ENCODE results near the gene TMEM82. TPM values are rescaled to one million over a fixed set of nuclear protein-coding genes. Genes with fewer than 3 reads are reported as not detected.
A peak's percentile ranks its signal among the peaks of the same experiment; 100 is the strongest.

The TMEM82 gene
- total and polyA plus RNA-seq, 9 of the 15 experiments (the other 6 are each of a cell fraction or from before 2014, with no cell fraction given): not detected

- 17% methylated on average over 21 of the region's 21 CpGs for WGBS (ENCODE audit: insufficient coverage, low coverage, missing lambda C conversion rate)
- no peak overlapping the region for H3K4me2 ChIP-seq (ENCODE audit: insufficient read depth, low read length)
- no peaks in the 10 kb centered on the region for H3K79me2 ChIP-seq (ENCODE audit: control insufficient read depth, insufficient read depth, low read length)
- ChIA-PET CTCF (ENCODE audit: low intra/inter-chr PET ratio) (no interaction called here), POLR2A (interaction anchor here (1.0 to 1.4 kb wide), 3 partner anchors 8 to 10 kb away, joined by 4 to 6 read pairs (median 4); no protein-coding TSS in a partner anchor)
- H3K9me3 ChIP-seq (replicated peaks; ENCODE audit: control insufficient read depth, insufficient read depth, low read depth, low read length): no peaks in the 10 kb centered on the region
- intact Hi-C loops (cut with micrococcal nuclease): no loop called here
- ATAC-seq: no peak
- no peak for DNase-seq (ENCODE audit: extremely low read depth in 1 of 4, low spot score in 3 of 4)
- peaks cover 26 to 44% of the 10 kb centered on the region in 2 experiments; a peak in 4 of 5 replicates for H3K27me3 ChIP-seq (ENCODE audit: control insufficient read depth in 2 of 2, insufficient read depth in 2 of 2, low read length in 2 of 2)
- TF ChIP-seq ZKSCAN1 (IDR thresholded peaks at IDR 0.05; ENCODE audit: low read depth, low read length): 0 out of 2 replicates have a peak, but pooled peaks have one; percentile 31
- TF ChIP-seq MTA3 (IDR thresholded peaks at IDR 0.05; ENCODE audit: borderline replicate concordance): no peak
- no peaks in the 10 kb centered on the region for H3K9me1 ChIP-seq (ENCODE audit: control insufficient read depth, insufficient read depth, low read length)
- FAIRE-seq: no peak
- in situ Hi-C loops (cut with MboI): no loop called here
- no peaks in the 10 kb centered on the region for H3K36me3 ChIP-seq (ENCODE audit: control insufficient read depth, insufficient read depth, low read length)
- peak overlapping the region in 1 of 2 experiments; percentile 13; a peak in 1 of 4 replicates for H3K9ac ChIP-seq (ENCODE audit: insufficient read depth in 1 of 2, low read depth in 2 of 2, low read length in 2 of 2)
- BruUV-seq (replicated peaks): no TSS peak
- peaks cover 9 to 36% of the 10 kb centered on the region in 2 experiments; a peak in 4 of 5 replicates for H3K4me1 ChIP-seq (replicated peaks in 1 of 2; ENCODE audit: control insufficient read depth in 2 of 2, insufficient read depth in 2 of 2, low read length in 2 of 2)
- peaks cover 9% of the 10 kb centered on the region for H4K20me1 ChIP-seq (replicated peaks; ENCODE audit: control insufficient read depth, insufficient read depth, low read length)
- H3K27ac ChIP-seq (ENCODE audit: extremely low read depth, low read depth, low read length): no peak overlapping the region
- no peak overlapping the region for H2AFZ ChIP-seq (ENCODE audit: low read depth, low read length)
- no peak overlapping the region for H3K4me3 ChIP-seq
Measured at GRCh38 chr1:15756143-15757015, 14.1 kb downstream of the TMEM82 start.

- in situ Hi-C loops (cut with MboI): no loop called here
- Histone ChIP-seq H3K79me2 (ENCODE audit: control insufficient read depth, insufficient read depth, low read length) (no peaks in the 10 kb centered on the region), H3K36me3 (ENCODE audit: control insufficient read depth, insufficient read depth, low read length) (no peaks in the 10 kb centered on the region), H2AFZ (ENCODE audit: low read depth, low read length) (no peak overlapping the region), H3K9me1 (ENCODE audit: control insufficient read depth, insufficient read depth, low read length) (no peaks in the 10 kb centered on the region), H4K20me1 (replicated peaks; ENCODE audit: control insufficient read depth, insufficient read depth, low read length) (peaks cover 9% of the 10 kb centered on the region), H3K4me3 (no peak overlapping the region), H3K9me3 (replicated peaks; ENCODE audit: control insufficient read depth, insufficient read depth, low read depth, low read length) (no peaks in the 10 kb centered on the region), H3K27me3 (ENCODE audit: control insufficient read depth in 2 of 2, insufficient read depth in 2 of 2, low read length in 2 of 2) (peaks cover 26 to 48% of the 10 kb centered on the region in 2 experiments; a peak in 4 of 5 replicates), H3K4me2 (ENCODE audit: insufficient read depth, low read length) (no peak overlapping the region), H3K4me1 (replicated peaks in 1 of 2; ENCODE audit: control insufficient read depth in 2 of 2, insufficient read depth in 2 of 2, low read length in 2 of 2) (peaks cover 15 to 40% of the 10 kb centered on the region in 2 experiments; a peak in 4 of 5 replicates), H3K9ac (ENCODE audit: insufficient read depth in 1 of 2, low read depth in 2 of 2, low read length in 2 of 2) (no peak overlapping the region), H3K27ac (ENCODE audit: extremely low read depth, low read depth, low read length) (no peak overlapping the region)
- 13% methylated on average over 9 of the region's 9 CpGs for WGBS (ENCODE audit: insufficient coverage, low coverage, missing lambda C conversion rate)
- BruUV-seq (replicated peaks): no TSS peak
- ChIA-PET CTCF (ENCODE audit: low intra/inter-chr PET ratio) (no interaction called here), POLR2A (interaction anchor here (0.5 to 1.0 kb wide), 4 partner anchors 9 to 55 kb away, joined by 3 to 4 read pairs (median 4); no protein-coding TSS in a partner anchor)
- FAIRE-seq: no peak
- intact Hi-C loops (cut with micrococcal nuclease): no loop called here
- DNase-seq (ENCODE audit: extremely low read depth in 1 of 4, low spot score in 3 of 4): no peak
- ATAC-seq: no peak
- TF ChIP-seq, protein P1, sequence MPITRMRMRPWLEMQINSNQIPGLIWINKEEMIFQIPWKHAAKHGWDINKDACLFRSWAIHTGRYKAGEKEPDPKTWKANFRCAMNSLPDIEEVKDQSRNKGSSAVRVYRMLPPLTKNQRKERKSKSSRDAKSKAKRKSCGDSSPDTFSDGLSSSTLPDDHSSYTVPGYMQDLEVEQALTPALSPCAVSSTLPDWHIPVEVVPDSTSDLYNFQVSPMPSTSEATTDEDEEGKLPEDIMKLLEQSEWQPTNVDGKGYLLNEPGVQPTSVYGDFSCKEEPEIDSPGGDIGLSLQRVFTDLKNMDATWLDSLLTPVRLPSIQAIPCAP (CRISPR knock-in tag; IDR thresholded peaks at IDR 0.05; ENCODE audit: borderline replicate concordance): no peak
- TF ChIP-seq ZNF316 (IDR thresholded peaks at IDR 0.05) (no peak), PTTG1 (tag; IDR thresholded peaks at IDR 0.05; ENCODE audit: low read depth) (no peak), HDAC2 (IDR thresholded peaks at IDR 0.05) (no peak)
Measured at GRCh38 chr1:15757016-15757543, 14.8 kb downstream of the TMEM82 start.
